Measurements from ENCODE around the gene CCNG2.
"Not testable (repeated sequence)": the region's sequence is repeated elsewhere in the genome, so short reads cannot be mapped to it uniquely, and the experiment has no call there.

The CCNG2 gene

GRCh38 chr4:77137448-77137847 is 19.6 kb upstream of the CCNG2 start:
- H3K27ac Mint-ChIP-seq; H3K36me3 Mint-ChIP-seq; H3K9me3 Mint-ChIP-seq (ENCODE audit: low read depth); H3K4me3 Mint-ChIP-seq; H3K27me3 Mint-ChIP-seq; H3K4me1 Mint-ChIP-seq (ENCODE audit: low read depth): not testable (repeated sequence)

- Mint-ChIP-seq H3K36me3 (no peaks in the 10 kb centered on the region), H3K4me3 (no peak overlapping the region), H3K27me3 (peaks cover 3% of the 10 kb centered on the region), H3K9me3 (ENCODE audit: low read depth) (no peaks in the 10 kb centered on the region), H3K4me1 (ENCODE audit: low read depth) (peaks cover 16% of the 10 kb centered on the region), H3K27ac (no peak overlapping the region)
Observed at GRCh38 chr4:77141964-77142645, 14.9 kb upstream of the CCNG2 start.

- Mint-ChIP-seq H3K27ac (no peak overlapping the region), H3K4me3 (no peak overlapping the region), H3K9me3 (ENCODE audit: low read depth) (no peaks in the 10 kb centered on the region), H3K4me1 (ENCODE audit: low read depth) (peaks cover 16% of the 10 kb centered on the region), H3K27me3 (peaks cover 3% of the 10 kb centered on the region), H3K36me3 (no peaks in the 10 kb centered on the region)
Observed at GRCh38 chr4:77142646-77143028, 14.4 kb upstream of the CCNG2 start.

- Mint-ChIP-seq H3K4me1 (ENCODE audit: low read depth) (peaks cover 16% of the 10 kb centered on the region), H3K9me3 (ENCODE audit: low read depth) (no peaks in the 10 kb centered on the region), H3K4me3 (no peak overlapping the region), H3K36me3 (no peaks in the 10 kb centered on the region), H3K27me3 (peaks cover 3% of the 10 kb centered on the region), H3K27ac (no peak overlapping the region)
Observed at GRCh38 chr4:77143091-77143490, 13.9 kb upstream of the CCNG2 start.

- H3K27me3 Mint-ChIP-seq = no peaks in the 10 kb centered on the region
- H3K9me3 Mint-ChIP-seq (ENCODE audit: low read depth) = no peaks in the 10 kb centered on the region
- H3K4me1 Mint-ChIP-seq (ENCODE audit: low read depth) = peaks cover 16% of the 10 kb centered on the region
- peak overlapping the region; percentile 74 for H3K27ac Mint-ChIP-seq
- H3K4me3 Mint-ChIP-seq = peak overlapping the region; percentile 47
- H3K36me3 Mint-ChIP-seq = no peaks in the 10 kb centered on the region
Observed at GRCh38 chr4:77145842-77146185, 11.2 kb upstream of the CCNG2 start.

GRCh38 chr4:77146186-77147078 is 10.6 kb upstream of the CCNG2 start:
- Mint-ChIP-seq H3K27me3 (no peaks in the 10 kb centered on the region), H3K9me3 (ENCODE audit: low read depth) (no peaks in the 10 kb centered on the region), H3K27ac (peak overlapping the region; percentile 74), H3K4me1 (ENCODE audit: low read depth) (peaks cover 16% of the 10 kb centered on the region), H3K4me3 (peak overlapping the region; percentile 47), H3K36me3 (no peaks in the 10 kb centered on the region)

GRCh38 chr4:77147079-77147782 is 9.8 kb upstream of the CCNG2 start:
- Mint-ChIP-seq H3K27me3 (peaks cover 1% of the 10 kb centered on the region), H3K4me1 (ENCODE audit: low read depth) (peaks cover 19% of the 10 kb centered on the region), H3K36me3 (no peaks in the 10 kb centered on the region), H3K4me3 (no peak overlapping the region), H3K27ac (peak overlapping the region; percentile 58), H3K9me3 (ENCODE audit: low read depth) (no peaks in the 10 kb centered on the region)

GRCh38 chr4:77148078-77148477 is 8.9 kb upstream of the CCNG2 start:
- H3K4me3 Mint-ChIP-seq = no peak overlapping the region
- H3K9me3 Mint-ChIP-seq (ENCODE audit: low read depth) = no peaks in the 10 kb centered on the region

GRCh38 chr4:77149789-77150188 is 7.2 kb upstream of the CCNG2 start:
- Mint-ChIP-seq H3K36me3 (no peaks in the 10 kb centered on the region), H3K9me3 (ENCODE audit: low read depth) (no peaks in the 10 kb centered on the region), H3K27ac (no peak overlapping the region), H3K4me1 (ENCODE audit: low read depth) (peaks cover 23% of the 10 kb centered on the region), H3K27me3 (peaks cover 1% of the 10 kb centered on the region), H3K4me3 (no peak overlapping the region)

More at GRCh38 chr4:77148078-77148477, 8.9 kb upstream of the CCNG2 start:
- Mint-ChIP-seq H3K27ac (no peak overlapping the region), H3K4me1 (ENCODE audit: low read depth) (peaks cover 19% of the 10 kb centered on the region), H3K27me3 (peaks cover 1% of the 10 kb centered on the region), H3K36me3 (no peaks in the 10 kb centered on the region)

GRCh38 chr4:77151241-77151640 is 5.8 kb upstream of the CCNG2 start:
- Mint-ChIP-seq H3K4me3 (no peak overlapping the region), H3K27ac (no peak overlapping the region), H3K4me1 (ENCODE audit: low read depth) (peaks cover 27% of the 10 kb centered on the region), H3K9me3 (ENCODE audit: low read depth) (no peaks in the 10 kb centered on the region), H3K36me3 (no peaks in the 10 kb centered on the region), H3K27me3 (peaks cover 1% of the 10 kb centered on the region)

- no peaks in the 10 kb centered on the region for H3K36me3 Mint-ChIP-seq
Observed at GRCh38 chr4:77152421-77152820, 4.6 kb upstream of the CCNG2 start.

GRCh38 chr4:77153006-77153405 is 4.0 kb upstream of the CCNG2 start:
- Mint-ChIP-seq H3K4me3 (no peak overlapping the region), H3K27me3 (peaks cover 1% of the 10 kb centered on the region), H3K9me3 (ENCODE audit: low read depth) (no peaks in the 10 kb centered on the region), H3K36me3 (no peaks in the 10 kb centered on the region), H3K27ac (no peak overlapping the region), H3K4me1 (ENCODE audit: low read depth) (peaks cover 26% of the 10 kb centered on the region)

More at GRCh38 chr4:77152421-77152820, 4.6 kb upstream of the CCNG2 start:
- Mint-ChIP-seq H3K27ac (no peak overlapping the region), H3K9me3 (ENCODE audit: low read depth) (no peaks in the 10 kb centered on the region), H3K27me3 (peaks cover 1% of the 10 kb centered on the region), H3K4me1 (ENCODE audit: low read depth) (peaks cover 26% of the 10 kb centered on the region), H3K4me3 (no peak overlapping the region)

- H3K27ac Mint-ChIP-seq = no peak overlapping the region
- H3K9me3 Mint-ChIP-seq (ENCODE audit: low read depth) = no peaks in the 10 kb centered on the region
- H3K4me3 Mint-ChIP-seq = no peak overlapping the region
- H3K4me1 Mint-ChIP-seq (ENCODE audit: low read depth) = peaks cover 33% of the 10 kb centered on the region
- H3K36me3 Mint-ChIP-seq = no peaks in the 10 kb centered on the region
- H3K27me3 Mint-ChIP-seq = peaks cover 1% of the 10 kb centered on the region
Observed at GRCh38 chr4:77154065-77154464, 2.9 kb upstream of the CCNG2 start.

GRCh38 chr4:77154761-77155499 is 2.1 kb upstream of the CCNG2 start:
- H3K4me3 Mint-ChIP-seq = peak overlapping the region; percentile 98

More at GRCh38 chr4:77154761-77155499, 2.1 kb upstream of the CCNG2 start:
- H3K4me1 Mint-ChIP-seq (ENCODE audit: low read depth) = peaks cover 36% of the 10 kb centered on the region
- peaks cover 1% of the 10 kb centered on the region for H3K27me3 Mint-ChIP-seq
- H3K27ac Mint-ChIP-seq = no peak overlapping the region
- H3K36me3 Mint-ChIP-seq = no peaks in the 10 kb centered on the region
- no peaks in the 10 kb centered on the region for H3K9me3 Mint-ChIP-seq (ENCODE audit: low read depth)

All from activated naive CD8-positive, alpha-beta T cell (primary cell).